SU-DHL-6 (cell line): Measurements from ENCODE around the gene SREBF2.

Experiments
- H2AFZ ChIP-seq: fragments of 200-600 bp; sonication (generic); 2 replicates; pipeline ENCODE4 v1.6.1; 2014; ENCODE audit warnings: low read depth, mild to moderate bottlenecking, moderate library complexity, mixed read lengths, antibody characterized with exemption, low read length; ENCODE audit not compliant: severe bottlenecking
- H3F3A ChIP-seq: fragments of 200-600 bp; shearing (Covaris generic); 2 replicates; pipeline ENCODE4 v1.6.0; 2016; ENCODE audit warnings: antibody characterized with exemption, mild to moderate bottlenecking; ENCODE audit not compliant: insufficient read depth
- H3K27ac ChIP-seq: fragments of 200-600 bp; sonication (generic); 2 replicates; pipeline ENCODE4 v1.5.1; 2016; ENCODE audit warnings: low read depth, mild to moderate bottlenecking, low read length, moderate library complexity, mixed read lengths
- H3K27me3 ChIP-seq: fragments of 200-600 bp; sonication (generic), shearing (Covaris generic); 2 replicates; pipeline ENCODE4 v1.6.0; 2014; ENCODE audit warnings: mild to moderate bottlenecking, low read length
- H3K36me3 ChIP-seq: fragments of 200-600 bp; sonication (generic); 2 replicates; pipeline ENCODE4 v1.6.1; 2014; ENCODE audit warnings: mild to moderate bottlenecking, low read length, mixed read lengths
- H3K4me2 ChIP-seq: fragments of 300-600, 200-600 bp; shearing (Covaris generic), sonication (generic); 2 replicates; pipeline ENCODE4 v1.6.0; 2014; ENCODE audit warnings: low read length, low read depth, mild to moderate bottlenecking; ENCODE audit not compliant: poor library complexity, severe bottlenecking
- H3K4me3 ChIP-seq: fragments of 200-600 bp; sonication (generic); 2 replicates; pipeline ENCODE4 v1.5.1; 2014; ENCODE audit warnings: antibody characterized with exemption, low read length, mild to moderate bottlenecking, mixed read lengths; ENCODE audit not compliant: insufficient read depth, poor library complexity, severe bottlenecking
- H3K79me2 ChIP-seq: fragments of 200-600 bp; sonication (generic); 2 replicates; pipeline ENCODE4 v1.6.1; 2014; ENCODE audit warnings: mild to moderate bottlenecking, low read length, moderate library complexity; ENCODE audit not compliant: insufficient read depth
- H3K9ac ChIP-seq: fragments of 200-600 bp; sonication (generic); 2 replicates; pipeline ENCODE4 v1.7.0; 2014; ENCODE audit warnings: mild to moderate bottlenecking, low read length
- H3K9me2 ChIP-seq: fragments of 200-600 bp; sonication (generic); replicated peaks from 2 replicates; pipeline ENCODE4 v1.6.1; 2014; ENCODE audit warnings: low read length; ENCODE audit not compliant: insufficient read depth
- H3K9me3 ChIP-seq: fragments of 200-600 bp; sonication (generic); 2 replicates; pipeline ENCODE4 v1.6.1; 2014; ENCODE audit warnings: low read length, mixed read lengths; ENCODE audit not compliant: insufficient read depth
- H4K20me1 ChIP-seq: fragments of 200-600 bp; sonication (generic); 2 replicates; pipeline ENCODE4 v1.6.1; 2014; ENCODE audit warnings: low read depth, mild to moderate bottlenecking, antibody characterized with exemption, low read length, moderate library complexity, mixed read lengths
- EZH2phosphoT487 ChIP-seq: fragments of 200-600 bp; sonication (generic), shearing (Covaris generic); conservative IDR thresholded peaks from 2 replicates; pipeline ENCODE4 v1.6.1; 2018; ENCODE audit warnings: mild to moderate bottlenecking, antibody characterized with exemption, low read length, moderate library complexity, mixed read lengths
- TF ChIP-seq, protein P1 (sequence below): fragments of 200-600 bp; sonication (generic); IDR thresholded peaks from one replicate; pipeline ENCODE4 v1.5.1; 2017; ENCODE audit warnings: antibody characterized with exemption, mild to moderate bottlenecking, low read length, moderate library complexity; ENCODE audit not compliant: insufficient read depth, poor library complexity, severe bottlenecking

SREBF2 gene

GRCh38 chr22:41876275-41876674 lies 43.4 kb downstream of the SREBF2 start:
- TF ChIP-seq, protein P1, sequence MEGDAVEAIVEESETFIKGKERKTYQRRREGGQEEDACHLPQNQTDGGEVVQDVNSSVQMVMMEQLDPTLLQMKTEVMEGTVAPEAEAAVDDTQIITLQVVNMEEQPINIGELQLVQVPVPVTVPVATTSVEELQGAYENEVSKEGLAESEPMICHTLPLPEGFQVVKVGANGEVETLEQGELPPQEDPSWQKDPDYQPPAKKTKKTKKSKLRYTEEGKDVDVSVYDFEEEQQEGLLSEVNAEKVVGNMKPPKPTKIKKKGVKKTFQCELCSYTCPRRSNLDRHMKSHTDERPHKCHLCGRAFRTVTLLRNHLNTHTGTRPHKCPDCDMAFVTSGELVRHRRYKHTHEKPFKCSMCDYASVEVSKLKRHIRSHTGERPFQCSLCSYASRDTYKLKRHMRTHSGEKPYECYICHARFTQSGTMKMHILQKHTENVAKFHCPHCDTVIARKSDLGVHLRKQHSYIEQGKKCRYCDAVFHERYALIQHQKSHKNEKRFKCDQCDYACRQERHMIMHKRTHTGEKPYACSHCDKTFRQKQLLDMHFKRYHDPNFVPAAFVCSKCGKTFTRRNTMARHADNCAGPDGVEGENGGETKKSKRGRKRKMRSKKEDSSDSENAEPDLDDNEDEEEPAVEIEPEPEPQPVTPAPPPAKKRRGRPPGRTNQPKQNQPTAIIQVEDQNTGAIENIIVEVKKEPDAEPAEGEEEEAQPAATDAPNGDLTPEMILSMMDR: no peak
- no peak for TF ChIP-seq EZH2phosphoT487
- H3K27ac ChIP-seq: no peak overlapping the region
- no peak overlapping the region for H3K4me2 ChIP-seq

DNA sequence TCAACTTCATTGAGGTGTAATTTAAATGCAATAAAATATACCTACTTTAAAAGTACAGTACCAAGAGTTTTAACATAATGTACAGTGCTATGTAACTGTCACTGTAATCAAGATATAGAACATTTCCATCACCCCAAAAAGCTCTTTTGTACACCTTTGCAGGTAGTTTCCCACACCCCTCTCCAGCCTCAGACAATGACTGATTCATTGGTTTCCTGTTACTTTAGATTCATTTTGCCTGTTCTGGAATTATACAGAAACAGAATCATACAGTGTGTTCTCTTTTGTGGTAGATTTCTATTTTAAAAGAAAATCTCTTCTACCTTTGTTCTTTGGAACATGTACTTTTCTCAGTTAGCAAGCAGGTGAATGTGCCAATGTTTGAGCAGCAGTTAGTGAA lies 43.8 kb downstream of the SREBF2 start:
- no peak overlapping the region for H3K4me2 ChIP-seq
- no peak overlapping the region for H2AFZ ChIP-seq
- H3K27ac ChIP-seq: no peak overlapping the region
- no peak overlapping the region for H3K9ac ChIP-seq
- no peaks in the 10 kb centered on the region for H4K20me1 ChIP-seq
- no peaks in the 10 kb centered on the region for H3F3A ChIP-seq
- TF ChIP-seq, protein P1: no peak
- TF ChIP-seq EZH2phosphoT487: no peak
- no peaks in the 10 kb centered on the region for H3K9me2 ChIP-seq
- H3K4me3 ChIP-seq: no peak overlapping the region
- peaks cover 36% of the 10 kb centered on the region for H3K36me3 ChIP-seq
- no peaks in the 10 kb centered on the region for H3K27me3 ChIP-seq
- no peaks in the 10 kb centered on the region for H3K79me2 ChIP-seq
- no peaks in the 10 kb centered on the region for H3K9me3 ChIP-seq

More at GRCh38 chr22:41876275-41876674, 43.4 kb downstream of the SREBF2 start:
- Histone ChIP-seq H3K27me3 (no peaks in the 10 kb centered on the region), H3K9me3 (no peaks in the 10 kb centered on the region), H3K4me3 (no peak overlapping the region), H4K20me1 (no peaks in the 10 kb centered on the region), H3K9me2 (no peaks in the 10 kb centered on the region), H3F3A (no peaks in the 10 kb centered on the region), H3K79me2 (no peaks in the 10 kb centered on the region; the same call in 1 of the 2 replicates), H3K9ac (no peak overlapping the region), H2AFZ (no peak overlapping the region), H3K36me3 (peaks cover 37% of the 10 kb centered on the region)

DNA sequence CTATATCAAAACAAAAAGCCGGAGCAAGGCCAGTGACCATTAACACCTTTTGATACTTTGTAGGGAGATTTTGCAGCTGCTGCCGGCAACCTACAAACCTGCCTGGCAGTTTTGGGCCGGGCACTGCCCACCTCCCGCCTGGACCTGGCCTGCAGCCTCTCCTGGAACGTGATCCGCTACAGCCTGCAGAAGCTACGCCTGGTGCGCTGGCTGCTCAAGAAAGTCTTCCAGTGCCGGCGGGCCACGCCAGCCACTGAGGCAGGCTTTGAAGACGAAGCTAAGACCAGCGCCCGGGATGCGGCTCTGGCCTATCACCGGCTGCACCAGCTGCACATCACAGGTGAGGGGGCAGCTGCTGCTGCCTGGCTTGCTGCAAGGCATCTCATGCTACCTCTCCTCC lies 47.7 kb downstream of the SREBF2 start:
- no peak overlapping the region for H3K9ac ChIP-seq
- TF ChIP-seq, protein P1: no peak
- no peak for TF ChIP-seq EZH2phosphoT487
- peaks cover 49% of the 10 kb centered on the region for H3K36me3 ChIP-seq

GRCh38 chr22:41883400-41883799 lies 50.5 kb downstream of the SREBF2 start:
- H3K27ac ChIP-seq: peak overlapping the region; percentile 61
- H3K79me2 ChIP-seq: no peaks in the 10 kb centered on the region
- H3K9ac ChIP-seq: peak overlapping the region; percentile 1; the same call in 1 of the 2 replicates
- H3K27me3 ChIP-seq: no peaks in the 10 kb centered on the region
- peak overlapping the region; percentile 24 for H3K4me2 ChIP-seq
- peaks cover 10% of the 10 kb centered on the region; the same call in 1 of the 2 replicates for H3F3A ChIP-seq
- no peaks in the 10 kb centered on the region for H3K9me3 ChIP-seq
- no peak overlapping the region for H2AFZ ChIP-seq
- no peak overlapping the region for H3K4me3 ChIP-seq
- H4K20me1 ChIP-seq: no peaks in the 10 kb centered on the region
- H3K36me3 ChIP-seq: peaks cover 51% of the 10 kb centered on the region
- TF ChIP-seq, protein P1: no peak
- no peak for TF ChIP-seq EZH2phosphoT487
- H3K9me2 ChIP-seq: no peaks in the 10 kb centered on the region

More for the DNA sequence above, 47.7 kb downstream of the SREBF2 start:
- H3F3A ChIP-seq: no peaks in the 10 kb centered on the region
- no peak overlapping the region for H3K27ac ChIP-seq
- H4K20me1 ChIP-seq: no peaks in the 10 kb centered on the region
- no peaks in the 10 kb centered on the region for H3K27me3 ChIP-seq
- H3K4me2 ChIP-seq: no peak overlapping the region
- no peak overlapping the region for H3K4me3 ChIP-seq
- no peaks in the 10 kb centered on the region for H3K9me3 ChIP-seq
- H3K9me2 ChIP-seq: no peaks in the 10 kb centered on the region
- no peak overlapping the region for H2AFZ ChIP-seq
- no peaks in the 10 kb centered on the region for H3K79me2 ChIP-seq
